ENCODE results near the gene PGAP6.
A peak's percentile ranks its signal among the peaks of the same experiment; 100 is the strongest.
"Not testable (repeated sequence)": the region's sequence is repeated elsewhere in the genome, so short reads cannot be mapped to it uniquely, and the experiment has no call there.

PGAP6 gene

DNA sequence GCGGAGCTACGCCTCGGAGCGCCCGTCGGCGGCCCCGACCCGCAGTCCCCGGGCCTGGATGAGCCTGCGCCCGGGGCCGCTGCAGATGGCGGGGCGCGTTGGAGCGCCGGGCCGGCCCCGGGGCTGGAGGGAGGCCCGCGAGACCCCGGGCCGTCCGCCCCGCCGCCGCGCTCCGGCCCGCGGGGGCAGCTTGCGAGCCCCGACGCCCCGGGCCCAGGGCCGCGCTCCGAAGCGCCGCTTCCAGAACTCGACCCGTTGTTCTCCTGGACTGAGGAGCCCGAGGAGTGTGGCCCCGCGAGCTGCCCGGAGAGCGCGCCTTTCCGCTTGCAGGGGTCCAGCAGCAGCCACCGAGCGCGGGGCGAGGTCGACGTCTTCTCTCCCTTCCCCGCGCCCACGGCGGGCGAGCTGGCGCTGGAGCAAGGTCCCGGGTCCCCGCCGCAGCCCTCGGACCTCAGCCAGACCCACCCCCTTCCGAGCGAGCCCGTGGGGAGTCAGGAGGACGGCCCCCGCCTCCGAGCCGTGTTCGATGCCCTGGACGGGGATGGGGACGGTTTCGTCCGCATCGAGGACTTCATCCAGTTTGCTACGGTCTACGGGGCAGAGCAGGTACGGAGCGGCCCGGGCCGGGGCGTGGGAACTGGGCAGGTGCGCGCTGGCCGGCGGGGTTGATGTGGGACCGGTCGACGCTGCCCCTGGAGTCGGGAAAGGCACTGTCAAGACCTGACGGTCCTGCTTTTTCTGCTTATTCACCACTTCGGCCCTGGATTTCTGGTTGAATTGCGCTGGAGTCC lies 44.5 kb upstream of the PGAP6 start:
- no peaks in the 10 kb centered on the region for H3K36me3 ChIP-seq
- H3K27ac ChIP-seq, result no peak overlapping the region
- peaks cover 19 to 26% of the 10 kb centered on the region in 2 experiments for H3K4me1 ChIP-seq (ENCODE audit: control insufficient read depth in 1 of 2, insufficient read depth in 1 of 2, low read depth in 1 of 2, low read length in 1 of 2)
- TF ChIP-seq, protein P1, sequence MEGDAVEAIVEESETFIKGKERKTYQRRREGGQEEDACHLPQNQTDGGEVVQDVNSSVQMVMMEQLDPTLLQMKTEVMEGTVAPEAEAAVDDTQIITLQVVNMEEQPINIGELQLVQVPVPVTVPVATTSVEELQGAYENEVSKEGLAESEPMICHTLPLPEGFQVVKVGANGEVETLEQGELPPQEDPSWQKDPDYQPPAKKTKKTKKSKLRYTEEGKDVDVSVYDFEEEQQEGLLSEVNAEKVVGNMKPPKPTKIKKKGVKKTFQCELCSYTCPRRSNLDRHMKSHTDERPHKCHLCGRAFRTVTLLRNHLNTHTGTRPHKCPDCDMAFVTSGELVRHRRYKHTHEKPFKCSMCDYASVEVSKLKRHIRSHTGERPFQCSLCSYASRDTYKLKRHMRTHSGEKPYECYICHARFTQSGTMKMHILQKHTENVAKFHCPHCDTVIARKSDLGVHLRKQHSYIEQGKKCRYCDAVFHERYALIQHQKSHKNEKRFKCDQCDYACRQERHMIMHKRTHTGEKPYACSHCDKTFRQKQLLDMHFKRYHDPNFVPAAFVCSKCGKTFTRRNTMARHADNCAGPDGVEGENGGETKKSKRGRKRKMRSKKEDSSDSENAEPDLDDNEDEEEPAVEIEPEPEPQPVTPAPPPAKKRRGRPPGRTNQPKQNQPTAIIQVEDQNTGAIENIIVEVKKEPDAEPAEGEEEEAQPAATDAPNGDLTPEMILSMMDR (IDR thresholded peaks at IDR 0.05), result no peak
- no peaks in the 10 kb centered on the region for H3K9me3 ChIP-seq
- H3K27me3 ChIP-seq, result peaks cover 47% of the 10 kb centered on the region
- peak overlapping the region; percentile 60 to 87 for H3K4me3 ChIP-seq (ENCODE audit: low read depth in 1 of 2, low read length in 1 of 2)

DNA sequence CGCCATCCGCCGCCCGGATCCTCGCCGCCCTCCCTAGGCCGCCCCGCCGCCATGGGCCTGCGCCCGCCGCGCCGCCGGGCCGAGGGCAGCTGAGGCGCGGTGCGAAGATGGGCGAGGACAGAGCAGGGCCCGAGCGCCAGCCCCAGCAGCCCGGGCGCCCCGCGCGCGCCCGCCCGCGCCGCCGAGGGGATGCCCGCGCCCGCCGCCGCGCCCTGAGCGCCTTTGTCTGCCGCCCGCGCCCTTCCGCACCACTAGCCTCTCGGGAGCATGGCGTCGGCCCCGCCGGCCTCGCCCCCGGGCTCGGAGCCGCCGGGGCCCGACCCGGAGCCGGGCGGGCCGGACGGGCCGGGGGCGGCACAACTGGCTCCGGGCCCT lies 43.9 kb upstream of the PGAP6 start:
- H3K36me3 ChIP-seq, result no peaks in the 10 kb centered on the region
- peaks cover 47% of the 10 kb centered on the region for H3K27me3 ChIP-seq
- peaks cover 19 to 26% of the 10 kb centered on the region in 2 experiments for H3K4me1 ChIP-seq (ENCODE audit: control insufficient read depth in 1 of 2, insufficient read depth in 1 of 2, low read depth in 1 of 2, low read length in 1 of 2)
- H3K27ac ChIP-seq, result peak overlapping the region; percentile 47
- H3K9me3 ChIP-seq, result no peaks in the 10 kb centered on the region
- peak overlapping the region; percentile 87 to 97 for H3K4me3 ChIP-seq (ENCODE audit: low read depth in 1 of 2, low read length in 1 of 2)
- TF ChIP-seq, protein P1 (IDR thresholded peaks at IDR 0.05), result no peak

DNA sequence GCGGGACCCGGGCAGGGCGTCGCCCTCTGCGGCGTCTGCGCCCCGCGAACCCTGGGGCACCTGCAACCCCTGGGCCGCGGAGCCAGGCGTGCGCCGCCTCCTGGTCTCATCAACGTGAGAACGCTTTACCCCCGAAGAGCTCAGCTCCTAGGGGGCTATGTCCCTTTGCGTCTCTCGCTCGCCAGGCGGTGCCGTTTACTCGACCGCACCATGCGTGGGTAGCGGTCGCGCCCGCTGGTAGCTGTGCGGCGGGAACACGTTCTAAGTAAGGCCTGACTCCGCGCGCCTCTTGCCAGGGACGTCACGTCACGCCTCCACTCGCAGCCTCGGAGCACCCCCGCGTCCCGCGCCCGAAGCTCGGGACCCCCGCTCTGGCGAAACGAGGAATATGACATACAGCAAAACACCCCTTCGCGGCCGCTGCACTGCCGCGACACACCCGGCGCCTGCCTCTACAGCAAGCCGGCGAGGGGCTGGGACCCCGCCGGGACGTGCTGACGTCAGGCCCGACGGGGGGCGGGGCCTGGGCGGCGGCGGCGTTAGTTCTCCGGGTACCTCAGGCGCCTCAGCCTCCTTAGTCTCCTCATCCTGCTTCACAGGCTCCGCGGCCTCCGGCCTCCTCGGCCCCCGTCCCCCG lies 43.4 kb upstream of the PGAP6 start, which contains the start of gene RAB11FIP3:
RAB11FIP3 (plus strand) TSS at position 568 of the 637 bp plus-strand sequence. CDS start 358 bp downstream, outside the sequence.
- no peaks in the 10 kb centered on the region for H3K9me3 ChIP-seq
- peak within 1 kb of the TSS; percentile 47 for H3K27ac ChIP-seq
- H3K4me1 ChIP-seq (ENCODE audit: control insufficient read depth in 1 of 2, insufficient read depth in 1 of 2, low read depth in 1 of 2, low read length in 1 of 2), result peaks cover 19 to 26% of the 10 kb centered on the region in 2 experiments
- no peaks in the 10 kb centered on the region for H3K36me3 ChIP-seq
- H3K27me3 ChIP-seq, result peaks cover 47% of the 10 kb centered on the region
- TF ChIP-seq, protein P1 (IDR thresholded peaks at IDR 0.05), result peak; percentile 27
- peak within 1 kb of the TSS; percentile 87 to 97 for H3K4me3 ChIP-seq (ENCODE audit: low read depth in 1 of 2, low read length in 1 of 2)

DNA sequence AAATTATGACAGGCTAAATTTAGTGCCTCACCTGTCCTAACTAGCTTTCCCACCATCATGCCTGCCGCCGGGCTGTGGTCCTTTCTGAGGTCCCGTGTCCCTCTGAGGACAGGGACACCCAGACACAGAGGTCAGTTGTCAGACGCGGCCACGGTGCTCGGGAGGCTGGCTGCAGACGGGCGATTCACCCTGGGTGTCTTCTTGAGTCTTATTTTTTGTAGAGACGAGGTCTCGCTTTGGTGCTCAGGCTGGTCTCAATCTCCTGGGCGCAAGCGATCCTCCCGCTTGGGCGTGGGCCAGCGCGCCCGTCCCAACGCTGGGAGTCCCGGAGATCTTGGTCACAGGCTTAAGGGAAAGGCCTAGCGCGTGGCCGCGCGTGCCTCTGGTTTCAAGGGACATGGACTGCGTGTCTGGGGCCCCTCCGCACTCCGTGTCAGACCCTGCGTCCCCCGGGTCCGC lies 42.9 kb upstream of the PGAP6 start:
- no peak overlapping the region for H3K27ac ChIP-seq
- H3K9me3 ChIP-seq, result no peaks in the 10 kb centered on the region
- peak overlapping the region; percentile 87 to 97 for H3K4me3 ChIP-seq (ENCODE audit: low read depth in 1 of 2, low read length in 1 of 2)
- H3K36me3 ChIP-seq, result no peaks in the 10 kb centered on the region
- TF ChIP-seq, protein P1 (IDR thresholded peaks at IDR 0.05), result no peak
- peaks cover 19 to 26% of the 10 kb centered on the region in 2 experiments for H3K4me1 ChIP-seq (ENCODE audit: control insufficient read depth in 1 of 2, insufficient read depth in 1 of 2, low read depth in 1 of 2, low read length in 1 of 2)
- H3K27me3 ChIP-seq, result peaks cover 47% of the 10 kb centered on the region

DNA sequence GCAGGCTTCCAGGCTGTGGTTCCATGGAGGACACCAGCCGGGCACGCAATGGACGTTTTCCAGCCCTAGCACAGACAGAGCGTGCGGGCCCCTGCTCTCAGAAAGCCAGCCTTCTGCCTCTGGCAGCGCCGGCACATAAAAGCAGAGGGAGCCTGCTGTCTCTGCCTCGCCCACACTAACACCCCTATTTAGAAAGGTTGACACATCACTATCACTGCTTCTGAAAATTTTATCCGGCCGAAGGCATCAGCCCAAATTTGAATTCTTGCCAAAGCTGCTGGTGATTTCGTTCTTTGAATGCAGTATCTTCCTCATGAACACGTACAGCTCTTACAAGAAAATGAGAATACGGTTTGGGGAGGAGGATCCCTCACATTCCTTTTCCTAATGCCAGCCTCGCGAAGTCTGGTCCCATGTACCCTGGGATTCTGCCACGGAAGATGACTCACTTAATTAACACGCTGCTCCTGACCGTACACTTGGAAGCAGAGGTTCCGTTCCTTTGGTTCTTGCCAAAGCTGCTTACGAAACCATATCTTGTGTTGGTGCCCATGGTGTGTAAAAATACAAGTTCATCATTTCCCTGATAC lies 42.4 kb upstream of the PGAP6 start:
- Histone ChIP-seq H3K36me3 (no peaks in the 10 kb centered on the region), H3K27me3 (peaks cover 47% of the 10 kb centered on the region), H3K4me1 (ENCODE audit: control insufficient read depth in 1 of 2, insufficient read depth in 1 of 2, low read depth in 1 of 2, low read length in 1 of 2) (peaks cover 19 to 26% of the 10 kb centered on the region in 2 experiments), H3K27ac (no peak overlapping the region), H3K4me3 (ENCODE audit: low read depth in 1 of 2, low read length in 1 of 2) (no peak overlapping the region), H3K9me3 (no peaks in the 10 kb centered on the region)
- TF ChIP-seq, protein P1 (IDR thresholded peaks at IDR 0.05), result no peak

DNA sequence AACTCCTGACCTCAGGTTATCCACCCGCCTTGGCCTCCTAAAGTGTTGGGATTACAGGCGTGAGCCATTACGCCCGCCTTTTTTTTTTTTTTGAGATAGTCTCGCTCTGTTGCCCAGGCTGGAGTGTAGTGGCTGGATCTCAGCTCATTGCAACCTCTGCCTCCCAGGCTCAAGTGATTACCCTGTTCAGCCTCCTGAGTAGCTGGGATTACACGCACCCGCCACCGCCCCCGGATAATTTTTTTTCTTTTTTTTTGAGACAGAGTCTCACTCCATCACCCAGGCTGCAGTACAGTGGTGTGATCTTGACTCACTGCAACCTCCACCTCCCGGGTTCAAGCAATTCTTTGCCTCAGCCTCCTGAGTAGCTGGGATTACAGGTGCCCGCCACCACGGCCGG lies 40.4 kb upstream of the PGAP6 start:
- peaks cover 19 to 24% of the 10 kb centered on the region in 2 experiments for H3K4me1 ChIP-seq (ENCODE audit: control insufficient read depth in 1 of 2, insufficient read depth in 1 of 2, low read depth in 1 of 2, low read length in 1 of 2)
- not testable (repeated sequence) for H3K36me3 ChIP-seq; H3K4me3 ChIP-seq (ENCODE audit: low read depth in 1 of 2, low read length in 1 of 2); H3K9me3 ChIP-seq; H3K27ac ChIP-seq
- H3K27me3 ChIP-seq, result peaks cover 28% of the 10 kb centered on the region

DNA sequence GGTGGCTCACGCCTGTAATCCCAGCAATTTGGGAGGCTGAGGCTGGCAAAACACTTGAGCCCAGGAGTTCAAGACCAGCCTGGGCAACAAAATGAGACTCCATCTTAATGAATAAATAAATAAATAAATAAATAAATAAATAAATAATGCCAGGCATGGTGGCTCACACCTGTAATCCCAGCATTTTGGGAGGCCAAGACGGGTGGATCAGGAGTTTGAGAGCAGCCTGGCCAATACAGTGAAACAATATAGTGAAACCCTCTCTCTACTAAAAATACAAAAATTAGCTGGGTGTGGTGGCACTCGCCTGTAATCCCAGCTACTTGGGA lies 33.4 kb upstream of the PGAP6 start:
- not testable (repeated sequence) for H3K4me3 ChIP-seq (ENCODE audit: low read depth in 1 of 2, low read length in 1 of 2)

More for the DNA sequence above, 33.4 kb upstream of the PGAP6 start:
- H3K27ac ChIP-seq; H3K9me3 ChIP-seq; H3K36me3 ChIP-seq; H3K27me3 ChIP-seq; H3K4me1 ChIP-seq (ENCODE audit: control insufficient read depth in 1 of 2, insufficient read depth in 1 of 2, low read depth in 1 of 2, low read length in 1 of 2): not testable (repeated sequence)

Measured in neutrophil (primary cell).